Breast epithelium (tissue), 3 donors: ENCODE measurements around the gene TNFSF13B.
"Not testable (repeated sequence)": the region's sequence is repeated elsewhere in the genome, so short reads cannot be mapped to it uniquely, and the experiment has no call there.

Experiments used
- POLR2A ChIP-seq: fragments of 450-650 bp; IDR thresholded peaks from one replicate; pipeline ENCODE4 v1.6.1; 2016; ENCODE audit warnings: antibody characterized with exemption, mild to moderate bottlenecking, moderate library complexity
- POLR2AphosphoS5 ChIP-seq, 3 donors: sonication (generic); formaldehyde crosslinking; IDR thresholded peaks; one replicate each; pipeline ENCODE4 v1.6.1; 2017; ENCODE audit warnings: antibody characterized with exemption in 3 of 3
- TF ChIP-seq, protein P1 (sequence below), 3 donors: fragments of 450-650 bp; IDR thresholded peaks; one replicate each; pipeline ENCODE4 v1.5.1; 2016 to 2017; ENCODE audit warnings: antibody characterized with exemption in 3 of 3, mild to moderate bottlenecking in 3 of 3, moderate library complexity in 3 of 3

DNA sequence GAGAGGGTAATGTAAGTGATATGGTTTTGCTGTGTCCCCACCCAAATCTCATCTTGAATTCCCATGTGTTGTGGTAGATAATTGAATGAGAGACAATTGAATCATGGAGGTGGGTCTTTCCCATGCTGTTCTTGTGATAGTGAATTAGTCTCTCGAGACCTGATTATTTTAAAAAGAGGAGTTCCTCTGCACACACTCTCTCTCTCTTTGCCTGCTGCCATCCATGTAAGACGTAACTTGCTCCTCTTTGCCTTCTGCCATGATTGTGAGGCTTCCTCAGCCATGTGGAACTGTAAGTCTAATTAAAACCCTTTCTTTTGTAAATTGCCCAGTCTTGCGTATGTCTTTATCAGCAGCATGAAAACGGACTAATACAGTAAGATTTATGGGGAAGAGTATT lies 42.1 kb downstream of the TNFSF13B start:
- not testable (repeated sequence) for TF ChIP-seq POLR2AphosphoS5 (IDR thresholded peaks at IDR 0.05); POLR2A
- TF ChIP-seq, protein P1, sequence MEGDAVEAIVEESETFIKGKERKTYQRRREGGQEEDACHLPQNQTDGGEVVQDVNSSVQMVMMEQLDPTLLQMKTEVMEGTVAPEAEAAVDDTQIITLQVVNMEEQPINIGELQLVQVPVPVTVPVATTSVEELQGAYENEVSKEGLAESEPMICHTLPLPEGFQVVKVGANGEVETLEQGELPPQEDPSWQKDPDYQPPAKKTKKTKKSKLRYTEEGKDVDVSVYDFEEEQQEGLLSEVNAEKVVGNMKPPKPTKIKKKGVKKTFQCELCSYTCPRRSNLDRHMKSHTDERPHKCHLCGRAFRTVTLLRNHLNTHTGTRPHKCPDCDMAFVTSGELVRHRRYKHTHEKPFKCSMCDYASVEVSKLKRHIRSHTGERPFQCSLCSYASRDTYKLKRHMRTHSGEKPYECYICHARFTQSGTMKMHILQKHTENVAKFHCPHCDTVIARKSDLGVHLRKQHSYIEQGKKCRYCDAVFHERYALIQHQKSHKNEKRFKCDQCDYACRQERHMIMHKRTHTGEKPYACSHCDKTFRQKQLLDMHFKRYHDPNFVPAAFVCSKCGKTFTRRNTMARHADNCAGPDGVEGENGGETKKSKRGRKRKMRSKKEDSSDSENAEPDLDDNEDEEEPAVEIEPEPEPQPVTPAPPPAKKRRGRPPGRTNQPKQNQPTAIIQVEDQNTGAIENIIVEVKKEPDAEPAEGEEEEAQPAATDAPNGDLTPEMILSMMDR (IDR thresholded peaks at IDR 0.05): not testable (repeated sequence)
